GM19035 (cell line): ENCODE results near the gene NAV3.

Source experiments
- ATAC-seq: cut with Tn5 transposase; IDR thresholded peaks from one replicate; pipeline ENCODE4 v1.9.1; 2021; ENCODE audit not compliant: unreplicated experiment

The NAV3 gene

DNA sequence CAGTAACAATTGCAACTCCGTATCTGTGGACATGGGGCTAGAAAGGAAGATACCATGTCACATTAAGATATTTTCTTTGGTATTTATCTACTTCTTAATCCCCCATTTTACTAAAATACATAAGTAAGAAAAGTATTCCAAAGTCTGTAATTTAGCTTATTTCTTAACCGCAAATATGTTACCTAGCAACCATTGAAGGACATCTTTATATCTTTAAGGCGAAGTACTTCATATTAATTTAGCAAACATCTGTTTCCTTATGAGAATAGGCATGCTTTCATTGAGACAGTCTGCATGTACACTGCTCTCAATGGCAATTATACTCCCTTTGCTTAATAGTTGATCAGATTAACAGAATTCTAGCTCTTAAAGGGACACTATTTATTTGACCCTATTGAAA is 88.8 kb downstream of the NAV3 start:
- no peak for ATAC-seq

- ATAC-seq = no peak
Observed at GRCh38 chr12:77923882-77924281, 93.2 kb downstream of the NAV3 start.

GRCh38 chr12:77924703-77925102 is 94.0 kb downstream of the NAV3 start:
- no peak for ATAC-seq

DNA sequence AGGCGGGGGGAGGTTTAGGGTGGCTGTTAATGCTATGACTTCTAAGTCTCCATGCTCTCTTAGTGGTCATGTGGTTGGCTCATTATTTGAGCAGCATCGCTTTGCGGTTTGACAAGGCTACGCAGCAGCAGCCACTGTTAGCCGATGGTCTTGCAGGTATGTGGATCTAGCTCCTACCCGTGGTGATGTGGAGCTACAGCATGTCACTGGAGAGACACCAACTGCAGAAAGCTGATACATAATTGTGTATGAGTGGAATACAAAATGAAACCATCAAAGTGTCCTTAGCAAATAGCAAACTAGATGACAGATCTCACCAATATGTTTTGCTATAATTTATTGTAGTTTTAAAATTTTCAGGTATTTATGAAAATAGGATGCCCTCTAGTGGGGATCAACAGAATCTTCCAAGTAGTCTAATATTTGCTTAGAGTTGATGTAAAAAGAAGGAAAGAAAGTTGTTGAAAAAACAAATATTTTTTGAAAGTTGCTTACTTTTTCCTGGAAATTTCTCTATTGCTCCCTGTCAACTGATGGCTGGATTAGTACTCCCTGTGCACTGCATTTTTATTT is 94.9 kb downstream of the NAV3 start:
- peak; percentile 100 for ATAC-seq

DNA sequence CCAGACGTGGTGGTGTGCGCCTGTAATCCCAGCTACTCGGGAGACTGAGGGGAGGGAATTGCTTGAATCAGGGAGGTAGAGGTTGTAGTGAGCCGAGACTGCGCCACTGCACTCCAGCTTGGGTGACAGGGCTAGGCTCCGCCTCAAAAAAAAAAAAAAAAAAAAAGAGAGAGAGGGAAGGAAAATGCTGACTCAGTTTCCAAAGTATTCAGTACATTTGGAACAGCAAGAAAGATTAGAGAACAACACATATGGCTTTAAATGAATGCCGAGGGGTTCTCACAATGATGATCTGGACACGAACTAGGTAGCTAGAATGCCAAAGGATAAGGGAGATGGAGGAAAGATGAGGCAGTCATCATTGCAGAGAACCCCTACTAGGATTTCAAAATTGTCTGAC is 97.4 kb downstream of the NAV3 start:
- no peak for ATAC-seq

GRCh38 chr12:77932216-77932615 is 101.5 kb downstream of the NAV3 start:
- ATAC-seq = no peak

GRCh38 chr12:77938301-77938700 is 107.6 kb downstream of the NAV3 start:
- ATAC-seq = no peak

DNA sequence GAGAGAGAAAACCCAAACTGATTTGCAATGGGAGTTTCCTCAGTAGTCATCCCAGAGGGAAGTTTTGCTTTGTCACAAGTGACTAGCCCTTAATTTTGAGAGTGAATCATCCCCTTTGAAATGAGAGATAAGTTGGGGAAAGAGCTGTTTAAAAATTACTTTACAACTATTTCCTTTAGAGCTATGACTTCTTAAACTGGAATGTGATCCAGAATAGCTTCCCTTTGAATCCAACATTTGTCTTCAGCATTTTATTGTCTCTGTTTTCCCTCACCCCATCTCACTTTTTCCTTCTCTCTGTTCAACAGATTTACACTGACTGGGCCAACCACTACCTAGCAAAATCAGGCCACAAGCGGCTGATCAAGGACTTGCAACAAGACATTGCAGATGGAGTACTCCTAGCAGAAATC is 109.3 kb downstream of the NAV3 start:
- ATAC-seq = no peak

DNA sequence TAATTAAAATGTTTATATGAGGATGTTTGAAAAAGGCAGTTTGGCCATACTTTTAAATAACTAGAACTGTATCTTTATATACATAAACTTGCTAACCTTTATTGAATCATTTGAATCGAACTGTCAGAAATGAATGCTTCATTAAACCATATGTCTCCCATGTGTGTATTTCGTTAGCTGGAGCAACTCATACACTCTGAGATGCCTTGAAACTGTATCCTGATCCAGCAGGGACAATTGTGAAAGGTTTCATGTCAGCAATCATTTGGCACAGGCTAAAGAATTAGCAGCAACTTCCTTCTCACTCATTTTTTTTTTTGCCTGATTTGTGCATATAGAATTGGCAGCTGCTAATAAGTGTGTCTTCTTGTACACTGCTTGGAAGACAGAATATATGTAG is 109.9 kb downstream of the NAV3 start:
- ATAC-seq = no peak

GRCh38 chr12:77941401-77941800 is 110.7 kb downstream of the NAV3 start:
- no peak for ATAC-seq

- ATAC-seq = no peak
Observed at GRCh38 chr12:77943466-77943865, 112.8 kb downstream of the NAV3 start.

DNA sequence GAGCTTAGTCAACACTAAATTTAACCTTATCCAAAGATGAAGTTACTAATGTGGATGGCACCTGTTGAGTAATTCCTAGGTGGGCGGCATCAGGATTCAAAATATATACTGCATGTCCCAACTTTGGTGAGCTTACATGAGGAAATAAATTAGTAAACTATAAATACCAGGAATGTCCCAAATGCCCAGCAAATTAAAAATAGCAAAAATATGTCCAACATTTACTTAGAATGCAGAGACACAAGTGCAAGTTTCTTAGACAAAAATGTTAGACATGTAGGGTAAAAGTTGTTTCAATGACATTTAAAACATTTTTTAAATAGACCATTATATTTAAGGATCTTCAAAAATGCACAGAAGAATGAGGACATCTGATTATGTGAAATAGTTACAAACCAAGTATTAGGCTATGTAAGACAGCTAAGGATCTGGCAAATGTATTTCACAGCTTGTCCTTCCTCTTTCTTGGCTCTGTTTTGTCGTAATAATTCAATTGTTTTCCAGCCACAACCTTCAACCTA is 115.9 kb downstream of the NAV3 start:
- ATAC-seq = no peak

- ATAC-seq = no peak
Observed at GRCh38 chr12:77947330-77947729, 116.6 kb downstream of the NAV3 start.

DNA sequence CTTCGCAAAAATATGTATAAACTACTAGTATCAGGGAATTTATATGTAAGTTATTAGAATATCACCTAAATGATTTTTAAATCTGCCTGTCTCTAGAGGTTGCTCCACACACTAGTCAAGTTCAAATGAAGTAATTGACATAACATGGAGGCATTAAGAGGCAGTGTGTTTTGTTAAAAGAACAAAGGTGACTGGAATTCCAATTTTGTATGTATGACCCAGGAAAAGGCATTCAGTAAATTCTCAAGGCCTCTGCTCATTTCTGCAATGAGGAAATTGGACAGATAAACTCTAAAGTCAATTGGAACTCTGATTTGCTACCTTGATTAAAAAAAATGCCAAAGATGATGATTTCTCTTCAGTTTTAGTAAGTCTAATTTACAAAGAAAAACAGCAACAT is 117.1 kb downstream of the NAV3 start:
- no peak for ATAC-seq

DNA sequence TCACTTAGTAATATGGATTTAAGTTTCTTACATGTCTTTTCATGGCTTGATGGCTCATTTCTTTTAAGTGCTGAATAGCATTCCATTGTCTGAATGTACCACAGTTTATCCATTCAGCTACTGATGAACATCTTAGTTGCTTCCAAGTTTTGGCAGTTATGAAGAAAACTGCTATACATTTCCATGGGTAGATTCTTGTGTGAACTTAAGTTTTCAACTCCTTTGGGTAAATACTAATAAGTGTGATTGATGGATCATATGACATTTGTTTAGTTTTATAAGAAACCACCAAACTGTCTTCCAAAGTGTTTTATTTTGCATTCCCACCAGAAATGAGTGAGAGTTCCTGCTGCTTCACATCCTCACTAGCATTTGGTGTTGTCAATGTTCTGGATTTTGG is 119.2 kb downstream of the NAV3 start:
- no peak for ATAC-seq

- no peak for ATAC-seq
Observed at GRCh38 chr12:77953528-77954205, 123.0 kb downstream of the NAV3 start.

DNA sequence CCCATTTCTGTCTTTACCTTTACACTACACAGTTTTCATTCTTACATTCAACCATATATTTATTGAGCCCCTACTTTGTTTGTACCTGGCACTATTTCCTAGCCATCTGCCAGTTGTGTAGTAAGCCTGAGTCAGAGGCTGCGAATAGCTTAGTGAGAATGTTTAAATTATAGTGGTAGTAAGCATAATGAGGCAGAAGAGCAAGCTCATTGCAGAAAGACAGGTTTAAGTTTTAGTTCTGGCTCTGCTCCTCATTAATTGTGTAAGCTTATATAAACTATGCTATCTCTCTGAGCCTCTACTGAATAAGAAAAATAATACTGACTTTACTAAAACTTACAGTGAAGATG is 123.5 kb downstream of the NAV3 start:
- no peak for ATAC-seq

DNA sequence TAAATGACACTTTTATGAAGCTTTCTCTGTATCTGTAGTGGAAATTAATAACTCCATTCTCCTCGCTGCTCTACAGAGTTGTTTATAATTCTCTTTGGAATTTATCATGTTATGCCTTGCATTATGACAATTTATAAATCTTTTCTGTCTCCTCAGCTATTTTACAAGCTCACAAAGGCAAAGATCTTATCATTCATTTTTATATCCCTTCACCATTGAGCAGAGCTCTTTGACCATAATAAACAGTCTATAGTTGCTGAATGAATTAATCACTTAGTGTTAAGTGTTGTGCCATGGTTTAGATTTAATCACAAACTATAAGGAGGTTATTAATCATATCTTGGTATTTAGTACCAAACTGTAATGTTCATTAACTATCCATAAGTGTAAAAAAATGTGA is 126.4 kb downstream of the NAV3 start:
- no peak for ATAC-seq

DNA sequence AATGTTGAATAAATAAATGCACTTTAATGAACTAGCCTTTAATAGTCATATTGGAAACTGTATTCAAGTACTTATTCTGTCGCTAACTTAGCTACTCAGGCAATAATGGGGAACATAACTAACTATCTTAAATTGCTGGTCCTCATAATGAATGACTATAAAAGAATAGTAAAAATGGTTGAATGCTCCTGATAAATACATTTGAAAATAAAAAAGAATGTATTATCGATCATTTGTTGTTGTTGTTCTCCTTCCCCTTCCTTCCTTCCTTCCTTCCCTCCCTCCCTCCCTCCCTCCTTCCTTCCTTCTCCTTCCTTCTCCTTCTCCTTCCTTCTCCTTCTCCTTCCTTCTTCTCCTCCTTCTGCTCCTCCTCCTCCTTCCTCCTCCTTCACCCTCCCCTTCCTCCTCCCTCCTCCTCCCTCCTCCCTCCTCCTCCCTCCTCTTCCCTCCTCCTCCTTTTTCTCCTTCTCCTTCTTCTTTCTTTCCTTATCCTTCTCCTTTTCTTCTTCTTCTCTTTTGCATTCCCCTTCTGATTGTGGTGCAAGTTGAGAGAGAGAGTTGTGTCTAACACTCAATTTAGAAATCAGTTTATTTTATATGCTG is 133.0 kb downstream of the NAV3 start:
- ATAC-seq = no peak

DNA sequence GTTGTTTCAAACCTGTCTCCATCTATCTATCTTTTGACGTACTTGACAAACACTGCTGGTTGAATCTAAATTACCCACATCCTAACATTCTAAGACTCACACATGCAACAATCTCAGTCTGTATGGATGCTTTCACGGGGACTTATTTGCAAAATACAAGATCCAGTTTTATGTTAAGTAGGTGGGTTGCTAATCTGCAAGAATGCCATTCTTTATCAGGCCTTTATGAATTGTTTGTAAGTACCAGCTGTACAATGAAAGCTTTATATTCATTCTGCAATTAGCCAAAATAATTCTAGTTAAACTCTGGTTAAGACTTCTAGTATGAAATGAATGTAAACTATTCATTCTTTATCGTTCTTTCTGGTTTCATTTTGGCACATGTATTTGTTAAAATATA is 135.1 kb downstream of the NAV3 start:
- ATAC-seq = no peak

DNA sequence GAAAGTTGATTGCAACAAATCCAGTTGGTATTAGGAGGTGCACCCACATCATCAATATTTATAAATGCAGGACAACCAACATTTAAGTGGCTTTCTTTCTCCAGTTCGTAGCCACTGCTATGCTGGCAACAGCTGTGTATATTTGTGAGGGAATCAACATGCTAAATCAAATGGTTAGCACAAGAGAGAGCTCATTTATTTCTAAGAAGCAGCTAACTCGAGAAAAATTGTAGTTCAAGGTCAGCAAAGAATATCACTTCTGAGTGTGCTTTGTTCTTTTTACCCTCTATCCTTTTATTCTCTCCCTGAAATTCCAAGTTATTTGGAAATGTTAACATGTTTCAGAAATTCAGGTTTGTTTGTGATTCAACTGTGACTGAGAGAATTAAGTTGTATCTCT is 137.3 kb downstream of the NAV3 start:
- no peak for ATAC-seq

DNA sequence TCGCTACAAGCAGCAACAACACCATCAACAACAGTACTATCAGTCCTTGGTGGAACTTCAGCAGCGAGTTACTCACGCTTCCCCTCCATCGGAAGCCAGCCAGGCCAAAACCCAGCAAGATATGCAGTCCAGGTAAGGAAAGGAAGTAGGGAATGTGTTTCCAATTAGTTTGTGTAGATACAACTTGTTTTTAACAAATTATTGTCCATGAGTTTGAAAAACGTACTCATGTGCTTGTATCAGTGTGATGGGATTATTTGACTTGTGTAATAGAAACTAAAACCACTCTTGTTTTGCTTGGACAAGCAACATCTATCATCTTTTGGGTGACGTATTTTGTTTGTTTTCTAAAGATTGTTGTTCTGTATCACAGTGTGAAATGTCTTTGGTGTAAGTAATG is 137.9 kb downstream of the NAV3 start:
- ATAC-seq = no peak

DNA sequence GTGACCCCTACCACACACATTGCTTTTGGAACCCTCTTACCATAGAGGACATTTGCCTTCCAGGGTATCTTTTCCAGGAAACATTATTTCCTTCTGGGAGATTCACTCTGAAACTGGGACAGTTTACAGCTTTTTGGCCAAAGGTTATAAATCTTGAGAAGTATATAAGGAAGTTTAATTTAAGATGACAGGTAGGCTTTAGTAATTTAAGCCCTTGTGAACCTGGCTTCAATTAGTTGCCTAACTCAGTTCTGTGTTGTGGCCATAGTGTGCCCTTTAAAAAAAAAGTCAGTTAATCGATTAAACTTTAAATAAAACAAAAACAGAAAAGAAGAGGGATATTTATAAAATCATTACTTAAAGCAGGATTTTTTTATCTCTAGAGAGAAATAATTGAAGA is 142.9 kb downstream of the NAV3 start:
- ATAC-seq = no peak
